CD4-positive, alpha-beta T cell (primary cell): Measurements from ENCODE around the gene ABHD14A. TPM values are rescaled to one million over a fixed set of nuclear protein-coding genes. Genes with fewer than 3 reads are reported as not detected.

Source experiments
- ATAC-seq: fragments of 200-7000 bp; cut with Tn5 transposase; one replicate; pipeline ENCODE4 v1.10.0; 2022; ENCODE audit warnings: mild to moderate bottlenecking; ENCODE audit not compliant: poor library complexity
- CTCF ChIA-PET: fragments of 350-600 bp; sonication (Branson Sonifier 250); formaldehyde crosslinking; loops from one replicate; lab custom pipeline; 2021; ENCODE audit warnings: antibody characterized with exemption, inconsistent platforms; lab: Charles Lee
- POLR2A ChIA-PET: fragments of 350-600 bp; sonication (Branson Sonifier 250); formaldehyde crosslinking; loops from one replicate; lab custom pipeline; 2021; ENCODE audit warnings: antibody characterized with exemption, inconsistent platforms; lab: Charles Lee
- DNase-seq, 14 experiments: peaks; one replicate each; pipeline ENCODE4 v3.0.0-alpha.2; 2013 to 2020; ENCODE audit warnings: mixed read lengths in 2 of 14
- H3K27ac ChIP-seq, 2 donors: one replicate each; pipeline versions ENCODE4 v1.5.1 to v1.7.0; 2013; ENCODE audit warnings: low read length in 2 of 2, low read depth in 1 of 2, mild to moderate bottlenecking in 1 of 2
- H3K27me3 ChIP-seq, 2 experiments: 1 replicate in 1 of 2; 2 replicates in 1 of 2; pipeline versions ENCODE4 v1.6.1 to v1.7.0; 2013; ENCODE audit warnings: low read length in 2 of 2, control low read depth in 1 of 2, mild to moderate bottlenecking in 1 of 2, moderate library complexity in 1 of 2; ENCODE audit not compliant: insufficient read depth in 2 of 2, control insufficient read depth in 1 of 2
- H3K36me3 ChIP-seq: one replicate; pipeline ENCODE4 v1.6.1; 2013; ENCODE audit warnings: low read length, control low read depth; ENCODE audit not compliant: insufficient read depth
- H3K4me1 ChIP-seq: one replicate; pipeline ENCODE4 v1.6.1; 2013; ENCODE audit warnings: low read length, control low read depth; ENCODE audit not compliant: insufficient read depth
- H3K4me3 ChIP-seq: one replicate; pipeline ENCODE4 v1.5.1; 2013; ENCODE audit warnings: mild to moderate bottlenecking, low read length, moderate library complexity
- H3K9me3 ChIP-seq, 2 experiments: 1 replicate in 1 of 2; 2 replicates in 1 of 2; pipeline versions ENCODE4 v1.6.1 to v1.7.0; 2013; ENCODE audit warnings: low read length in 2 of 2, mild to moderate bottlenecking in 2 of 2, control low read depth in 1 of 2, moderate library complexity in 1 of 2; ENCODE audit not compliant: control insufficient read depth in 1 of 2, insufficient read depth in 1 of 2
- H3K27ac Mint-ChIP-seq: one replicate; pipeline ENCODE4 v1.8.0; 2020; ENCODE audit warnings: mixed read lengths
- H3K27me3 Mint-ChIP-seq: one replicate; pipeline ENCODE4 v1.8.0; 2021; ENCODE audit warnings: mixed read lengths
- H3K36me3 Mint-ChIP-seq: one replicate; pipeline ENCODE4 v1.8.0; 2021; ENCODE audit warnings: low read depth, mixed read lengths
- H3K4me1 Mint-ChIP-seq: one replicate; pipeline ENCODE4 v1.8.0; 2021; ENCODE audit warnings: low read depth, mixed read lengths
- H3K4me3 Mint-ChIP-seq: one replicate; pipeline ENCODE4 v1.8.0; 2020; ENCODE audit warnings: mild to moderate bottlenecking, mixed read lengths
- H3K9me3 Mint-ChIP-seq: one replicate; pipeline ENCODE4 v1.8.0; 2020; ENCODE audit warnings: mixed read lengths
- intact Hi-C, 2 experiments: fragments of 100-400 bp; cut with DNase I in 1 of 2; cut with micrococcal nuclease in 1 of 2; formaldehyde crosslinking; loops; one replicate each; pipeline versions ENCODE4 v1.15.1 to v1.9.0; 2023 to 2025; cut with DNase I, micrococcal nuclease
- total RNA-seq, 174 experiments: library from RNA in 2 of 174; stranded (reverse) in 2 of 174; gene quantifications; one replicate each; pipeline ENCODE4 v1.2.3 and lab custom pipeline; 2021 to 2026
- TF ChIP-seq, protein P1 (sequence below): fragments of 200-600 bp; IDR thresholded peaks from one replicate; pipeline ENCODE4 v1.8.0; 2022; ENCODE audit warnings: antibody characterized with exemption, mild to moderate bottlenecking

Gene ABHD14A
- total RNA-seq, 2 experiments from 2014 or later = 9.5 to 10.6 TPM

DNA sequence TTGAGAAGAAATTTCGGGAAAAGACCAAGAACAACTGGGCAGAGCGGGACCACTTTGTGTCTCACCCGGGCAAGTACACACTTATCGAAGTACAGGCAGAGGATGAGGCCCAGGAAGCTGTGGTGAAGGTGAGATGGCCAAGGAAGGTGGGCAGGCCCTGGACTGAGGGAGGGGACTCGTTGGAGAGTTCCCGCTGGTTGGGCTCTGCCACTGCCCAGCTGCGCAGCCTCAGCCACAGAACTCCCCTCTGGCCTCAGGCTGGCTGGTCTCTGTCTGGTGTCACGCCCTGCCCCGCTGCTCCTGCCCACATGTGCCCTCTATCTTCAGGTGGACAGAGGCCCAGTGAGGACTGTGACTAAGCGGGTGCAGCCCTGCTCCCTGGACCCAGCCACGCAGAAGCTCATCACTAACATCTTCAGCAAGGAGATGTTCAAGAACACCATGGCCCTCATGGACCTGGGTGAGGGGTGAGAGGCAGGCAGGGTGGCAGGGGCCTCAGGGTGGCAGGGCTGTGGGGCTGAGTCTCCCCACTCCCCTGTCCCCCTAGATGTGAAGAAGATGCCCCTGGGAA, 30.3 kb upstream of the ABHD14A start:
- DNase-seq = no peak
- Histone ChIP-seq H3K36me3 (no peaks in the 10 kb centered on the region), H3K27ac (no peak overlapping the region), H3K4me1 (peaks cover 32% of the 10 kb centered on the region), H3K27me3 (no peaks in the 10 kb centered on the region), H3K9me3 (no peaks in the 10 kb centered on the region), H3K4me3 (no peak overlapping the region)
- Mint-ChIP-seq H3K36me3 (peaks cover 15% of the 10 kb centered on the region), H3K27ac (no peak overlapping the region), H3K4me3 (no peak overlapping the region), H3K4me1 (peaks cover 30% of the 10 kb centered on the region), H3K9me3 (no peaks in the 10 kb centered on the region), H3K27me3 (no peaks in the 10 kb centered on the region)
- intact Hi-C loops = loop anchor here in 1 of 2 experiments (5.0 to 10.0 kb wide), 2 partner anchors 442 to 560 kb away; partner anchors contain the start of genes DCAF1 and MANF
- ATAC-seq = no peak
- POLR2A ChIA-PET = interaction anchor here (1.3 kb wide), 1 partner anchor 29 kb away, joined by 3 read pairs; the partner anchor contains the start of gene ABHD14B
- CTCF ChIA-PET = interaction anchor here (2.2 kb wide), 1 partner anchor 29 kb away, joined by 8 read pairs; the partner anchor contains the start of genes ABHD14A and ABHD14B
- TF ChIP-seq, protein P1, sequence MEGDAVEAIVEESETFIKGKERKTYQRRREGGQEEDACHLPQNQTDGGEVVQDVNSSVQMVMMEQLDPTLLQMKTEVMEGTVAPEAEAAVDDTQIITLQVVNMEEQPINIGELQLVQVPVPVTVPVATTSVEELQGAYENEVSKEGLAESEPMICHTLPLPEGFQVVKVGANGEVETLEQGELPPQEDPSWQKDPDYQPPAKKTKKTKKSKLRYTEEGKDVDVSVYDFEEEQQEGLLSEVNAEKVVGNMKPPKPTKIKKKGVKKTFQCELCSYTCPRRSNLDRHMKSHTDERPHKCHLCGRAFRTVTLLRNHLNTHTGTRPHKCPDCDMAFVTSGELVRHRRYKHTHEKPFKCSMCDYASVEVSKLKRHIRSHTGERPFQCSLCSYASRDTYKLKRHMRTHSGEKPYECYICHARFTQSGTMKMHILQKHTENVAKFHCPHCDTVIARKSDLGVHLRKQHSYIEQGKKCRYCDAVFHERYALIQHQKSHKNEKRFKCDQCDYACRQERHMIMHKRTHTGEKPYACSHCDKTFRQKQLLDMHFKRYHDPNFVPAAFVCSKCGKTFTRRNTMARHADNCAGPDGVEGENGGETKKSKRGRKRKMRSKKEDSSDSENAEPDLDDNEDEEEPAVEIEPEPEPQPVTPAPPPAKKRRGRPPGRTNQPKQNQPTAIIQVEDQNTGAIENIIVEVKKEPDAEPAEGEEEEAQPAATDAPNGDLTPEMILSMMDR = no peak

DNA sequence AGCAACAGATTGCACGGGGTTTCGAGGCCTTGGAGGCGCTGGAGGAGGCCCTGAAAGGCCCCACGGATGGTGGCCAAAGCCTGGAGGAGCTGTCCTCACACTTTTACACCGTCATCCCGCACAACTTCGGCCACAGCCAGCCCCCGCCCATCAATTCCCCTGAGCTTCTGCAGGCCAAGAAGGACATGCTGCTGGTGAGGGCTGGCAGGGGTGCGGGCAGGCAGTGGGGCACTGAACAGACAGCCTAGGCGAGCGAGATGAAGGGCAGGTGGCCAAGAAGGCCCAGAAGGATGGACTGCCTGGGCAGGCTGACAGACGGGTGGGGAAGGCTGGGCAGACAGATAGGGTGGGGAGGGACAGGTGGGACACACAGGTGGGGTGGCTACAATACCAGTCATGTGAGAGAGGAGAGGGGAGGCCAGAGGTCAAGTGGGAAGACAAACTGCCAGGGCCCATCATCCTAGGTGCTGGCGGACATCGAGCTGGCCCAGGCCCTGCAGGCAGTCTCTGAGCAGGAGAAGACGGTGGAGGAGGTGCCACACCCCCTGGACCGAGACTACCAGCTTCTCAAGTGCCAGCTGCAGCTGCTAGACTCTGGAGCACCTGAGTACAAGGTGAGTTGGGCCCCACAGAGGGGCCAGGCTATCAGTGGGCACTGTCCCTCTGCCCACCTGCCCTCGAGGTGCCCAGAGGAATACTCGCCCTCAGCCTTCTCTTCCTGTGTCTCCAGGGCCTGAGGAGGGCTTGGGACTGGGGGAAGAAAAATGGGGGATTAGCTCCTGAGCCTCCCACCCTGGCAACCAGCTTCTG, 29.6 kb upstream of the ABHD14A start:
- DNase-seq (peak in 1 of 14 experiments; percentile 24), ATAC-seq (no peak)
- POLR2A ChIA-PET = interaction anchor here (0.9 to 1.3 kb wide), 2 partner anchors 29 to 51 kb away, joined by 3 read pairs; partner anchors contain the start of genes ABHD14B and RPL29
- no peaks in the 10 kb centered on the region for H3K36me3 ChIP-seq
- H3K27ac ChIP-seq = no peak overlapping the region
- Mint-ChIP-seq H3K4me1 (peaks cover 28% of the 10 kb centered on the region), H3K4me3 (peak overlapping the region; percentile 7), H3K27ac (no peak overlapping the region), H3K36me3 (peaks cover 15% of the 10 kb centered on the region), H3K9me3 (no peaks in the 10 kb centered on the region), H3K27me3 (no peaks in the 10 kb centered on the region)
- peaks cover 30% of the 10 kb centered on the region for H3K4me1 ChIP-seq
- no peak overlapping the region for H3K4me3 ChIP-seq
- H3K9me3 ChIP-seq = no peaks in the 10 kb centered on the region
- no peaks in the 10 kb centered on the region for H3K27me3 ChIP-seq
- intact Hi-C loops = loop anchor here in 1 of 2 experiments (10.0 kb wide), 1 partner anchor 560 kb away; the partner anchor contains the start of gene MANF
- TF ChIP-seq, protein P1 = no peak
- CTCF ChIA-PET = interaction anchor here (0.6 to 2.2 kb wide), 2 partner anchors 29 to 36 kb away, joined by 4 to 8 read pairs; partner anchors contain the start of genes ABHD14A and ABHD14B

DNA sequence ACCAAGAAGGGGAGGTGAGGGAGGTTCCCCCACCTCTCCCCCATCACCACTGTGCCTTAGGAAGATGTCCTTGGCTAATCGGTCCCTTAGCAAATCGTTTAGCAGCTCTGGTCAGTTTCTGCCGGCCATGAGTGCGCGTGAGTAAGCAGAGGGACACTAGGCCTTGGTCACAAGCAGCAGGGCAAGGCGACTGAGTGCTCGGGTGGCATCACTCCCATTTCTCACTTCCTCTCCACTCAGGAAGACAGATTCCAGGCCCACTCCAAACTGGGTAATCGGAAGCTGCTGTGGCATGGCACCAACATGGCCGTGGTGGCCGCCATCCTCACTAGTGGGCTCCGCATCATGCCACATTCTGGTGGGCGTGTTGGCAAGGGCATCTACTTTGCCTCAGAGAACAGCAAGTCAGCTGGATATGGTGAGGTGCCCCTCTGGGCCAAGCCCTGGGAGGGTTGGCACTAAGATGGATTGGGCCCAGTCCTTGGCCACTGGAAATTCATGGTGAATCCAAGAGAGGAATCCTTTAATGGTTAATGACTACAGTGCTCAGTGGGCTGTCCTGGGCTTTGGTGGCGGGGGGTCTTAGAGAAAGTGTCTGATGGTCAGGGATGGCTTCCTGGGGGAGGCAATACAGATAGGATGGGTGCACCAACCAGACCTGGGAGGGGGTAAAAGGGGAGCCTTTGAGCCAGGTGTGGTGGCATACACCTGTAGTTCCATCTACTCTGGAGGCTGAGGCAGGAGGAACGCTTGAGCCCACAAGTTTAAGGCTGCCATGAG, 28.7 kb upstream of the ABHD14A start:
- POLR2A ChIA-PET = interaction anchor here (0.9 to 1.3 kb wide), 2 partner anchors 28 to 50 kb away, joined by 3 read pairs; partner anchors contain the start of genes ABHD14B and RPL29
- Histone ChIP-seq H3K36me3 (no peaks in the 10 kb centered on the region), H3K27ac (no peak overlapping the region), H3K27me3 (no peaks in the 10 kb centered on the region), H3K4me1 (peaks cover 21% of the 10 kb centered on the region), H3K9me3 (no peaks in the 10 kb centered on the region), H3K4me3 (no peak overlapping the region)
- Mint-ChIP-seq H3K27ac (no peak overlapping the region), H3K9me3 (no peaks in the 10 kb centered on the region), H3K27me3 (no peaks in the 10 kb centered on the region), H3K36me3 (peaks cover 10% of the 10 kb centered on the region), H3K4me3 (no peak overlapping the region), H3K4me1 (peaks cover 19% of the 10 kb centered on the region)
- intact Hi-C loops = loop anchor here in 1 of 2 experiments (10.0 kb wide), 1 partner anchor 561 kb away; the partner anchor contains the start of gene MANF
- DNase-seq (peak in 1 of 14 experiments; percentile 6), ATAC-seq (no peak)
- TF ChIP-seq, protein P1 = no peak
- CTCF ChIA-PET = interaction anchor here (0.6 to 2.2 kb wide), 3 partner anchors 28 to 35 kb away, joined by 3 to 8 read pairs (median 4); partner anchors contain the start of genes ABHD14A and ABHD14B
